Measurements from ENCODE around the gene BARX2.

The BARX2 gene

DNA sequence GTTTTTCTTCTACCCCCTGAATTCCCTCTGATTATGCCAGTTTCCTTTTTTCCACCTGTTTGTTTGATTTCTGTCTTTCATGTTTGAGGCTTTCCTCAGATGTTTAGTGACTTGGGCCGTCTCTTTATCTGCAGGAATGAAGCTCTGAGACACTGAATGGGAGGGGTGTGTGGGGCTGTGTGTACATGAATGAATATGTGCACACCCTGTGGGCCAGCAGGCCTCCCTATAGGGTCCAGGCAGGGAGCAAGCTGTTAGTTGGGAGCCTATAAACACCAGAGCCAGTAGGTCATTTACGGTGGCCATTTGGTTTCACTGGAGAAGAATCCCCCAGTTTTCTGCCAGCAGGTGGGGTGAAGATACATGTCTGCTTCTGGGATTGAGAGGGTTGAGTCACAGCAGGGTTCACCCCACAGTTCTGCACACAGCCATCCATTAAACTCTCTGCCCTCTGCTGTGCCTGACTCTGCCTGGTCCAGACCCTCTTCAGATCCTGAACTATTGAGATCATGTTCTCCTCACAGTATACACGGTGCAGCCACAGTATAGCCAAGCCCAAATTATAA lies 34.8 kb downstream of the BARX2 start:
- no peak for TF ChIP-seq TAF1 (IDR thresholded peaks at IDR 0.05; ENCODE audit: borderline replicate concordance, insufficient read depth, low read length)
- TF ChIP-seq POLR2AphosphoS5 (IDR thresholded peaks at IDR 0.05; ENCODE audit: low read depth, low read length): no peak
- TF ChIP-seq SIN3A (IDR thresholded peaks at IDR 0.05; ENCODE audit: borderline replicate concordance, insufficient read depth, low read length): no peak
- no peak for TF ChIP-seq FOXP2 (optimal IDR thresholded peaks at IDR 0.05; ENCODE audit: borderline replicate concordance, extremely low read depth, extremely low read length, insufficient read depth)
- TF ChIP-seq, protein P1, sequence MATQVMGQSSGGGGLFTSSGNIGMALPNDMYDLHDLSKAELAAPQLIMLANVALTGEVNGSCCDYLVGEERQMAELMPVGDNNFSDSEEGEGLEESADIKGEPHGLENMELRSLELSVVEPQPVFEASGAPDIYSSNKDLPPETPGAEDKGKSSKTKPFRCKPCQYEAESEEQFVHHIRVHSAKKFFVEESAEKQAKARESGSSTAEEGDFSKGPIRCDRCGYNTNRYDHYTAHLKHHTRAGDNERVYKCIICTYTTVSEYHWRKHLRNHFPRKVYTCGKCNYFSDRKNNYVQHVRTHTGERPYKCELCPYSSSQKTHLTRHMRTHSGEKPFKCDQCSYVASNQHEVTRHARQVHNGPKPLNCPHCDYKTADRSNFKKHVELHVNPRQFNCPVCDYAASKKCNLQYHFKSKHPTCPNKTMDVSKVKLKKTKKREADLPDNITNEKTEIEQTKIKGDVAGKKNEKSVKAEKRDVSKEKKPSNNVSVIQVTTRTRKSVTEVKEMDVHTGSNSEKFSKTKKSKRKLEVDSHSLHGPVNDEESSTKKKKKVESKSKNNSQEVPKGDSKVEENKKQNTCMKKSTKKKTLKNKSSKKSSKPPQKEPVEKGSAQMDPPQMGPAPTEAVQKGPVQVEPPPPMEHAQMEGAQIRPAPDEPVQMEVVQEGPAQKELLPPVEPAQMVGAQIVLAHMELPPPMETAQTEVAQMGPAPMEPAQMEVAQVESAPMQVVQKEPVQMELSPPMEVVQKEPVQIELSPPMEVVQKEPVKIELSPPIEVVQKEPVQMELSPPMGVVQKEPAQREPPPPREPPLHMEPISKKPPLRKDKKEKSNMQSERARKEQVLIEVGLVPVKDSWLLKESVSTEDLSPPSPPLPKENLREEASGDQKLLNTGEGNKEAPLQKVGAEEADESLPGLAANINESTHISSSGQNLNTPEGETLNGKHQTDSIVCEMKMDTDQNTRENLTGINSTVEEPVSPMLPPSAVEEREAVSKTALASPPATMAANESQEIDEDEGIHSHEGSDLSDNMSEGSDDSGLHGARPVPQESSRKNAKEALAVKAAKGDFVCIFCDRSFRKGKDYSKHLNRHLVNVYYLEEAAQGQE (IDR thresholded peaks at IDR 0.05; ENCODE audit: insufficient read depth in 1 of 2, low read depth in 2 of 2, low read length in 2 of 2): no peak

DNA sequence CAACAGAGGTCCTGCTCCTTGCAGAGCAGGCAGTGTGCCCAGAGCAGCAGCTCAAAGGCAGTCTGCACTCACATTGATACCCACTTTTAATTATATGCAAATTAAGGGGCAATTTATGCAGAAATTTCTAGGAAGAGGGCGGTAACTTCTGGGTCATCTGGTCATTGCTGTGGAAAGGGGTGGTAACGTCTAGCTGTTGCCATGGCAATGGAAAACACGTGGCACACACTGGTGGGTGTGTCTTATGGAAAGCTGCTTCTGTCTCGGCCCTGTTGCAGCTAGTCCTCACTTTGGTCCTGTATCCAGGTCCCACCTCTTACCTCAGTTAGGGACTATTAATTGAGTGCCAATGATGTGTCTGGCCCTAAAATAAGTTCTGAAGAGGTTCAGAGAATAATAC lies 36.8 kb downstream of the BARX2 start:
- no peak for TF ChIP-seq SIN3A (IDR thresholded peaks at IDR 0.05; ENCODE audit: borderline replicate concordance, insufficient read depth, low read length)
- TF ChIP-seq FOXP2 (optimal IDR thresholded peaks at IDR 0.05; ENCODE audit: borderline replicate concordance, extremely low read depth, extremely low read length, insufficient read depth): no peak
- TF ChIP-seq, protein P1 (IDR thresholded peaks at IDR 0.05; ENCODE audit: insufficient read depth in 1 of 2, low read depth in 2 of 2, low read length in 2 of 2): no peak
- no peak for TF ChIP-seq POLR2AphosphoS5 (IDR thresholded peaks at IDR 0.05; ENCODE audit: low read depth, low read length)
- TF ChIP-seq TAF1 (IDR thresholded peaks at IDR 0.05; ENCODE audit: borderline replicate concordance, insufficient read depth, low read length): no peak

DNA sequence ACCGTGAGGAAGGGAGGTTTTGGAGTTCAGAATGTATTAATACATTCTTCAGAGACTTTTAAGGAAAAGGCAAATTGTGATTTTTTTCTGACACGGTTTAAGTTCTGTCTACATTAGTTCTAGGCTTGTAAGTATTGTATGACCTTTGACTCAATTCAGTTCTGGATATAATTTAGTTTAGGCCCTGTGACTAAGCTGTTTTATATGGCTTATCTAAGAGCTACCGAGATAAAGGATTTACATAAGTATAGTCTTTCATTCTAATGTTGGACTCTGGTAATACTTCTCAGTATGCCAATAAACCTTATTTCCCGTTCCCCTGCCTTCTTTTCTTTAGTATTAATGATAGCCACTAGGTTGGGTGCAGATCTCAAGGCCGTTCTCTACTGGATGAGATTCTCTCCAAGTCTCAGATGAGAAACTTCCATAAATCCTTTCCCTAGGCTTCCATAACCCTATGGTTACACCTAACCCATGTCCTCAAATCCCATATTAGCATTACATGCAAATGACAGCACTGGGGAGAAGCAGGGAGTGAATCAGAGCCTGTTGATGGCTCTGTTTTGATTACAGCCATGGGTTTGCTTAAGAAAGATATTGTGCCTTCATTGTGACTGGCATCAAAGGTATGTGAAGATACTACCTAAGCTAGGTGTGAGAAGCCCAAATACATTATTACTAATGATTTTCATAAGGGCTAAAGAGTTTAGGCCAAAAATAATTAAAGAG lies 38.7 kb downstream of the BARX2 start:
- TF ChIP-seq, protein P1 (IDR thresholded peaks at IDR 0.05; ENCODE audit: insufficient read depth in 1 of 2, low read depth in 2 of 2, low read length in 2 of 2): no peak
- TF ChIP-seq TAF1 (IDR thresholded peaks at IDR 0.05; ENCODE audit: borderline replicate concordance, insufficient read depth, low read length) (no peak), FOXP2 (optimal IDR thresholded peaks at IDR 0.05; ENCODE audit: borderline replicate concordance, extremely low read depth, extremely low read length, insufficient read depth) (no peak), POLR2AphosphoS5 (IDR thresholded peaks at IDR 0.05; ENCODE audit: low read depth, low read length) (no peak), SIN3A (IDR thresholded peaks at IDR 0.05; ENCODE audit: borderline replicate concordance, insufficient read depth, low read length) (no peak)

DNA sequence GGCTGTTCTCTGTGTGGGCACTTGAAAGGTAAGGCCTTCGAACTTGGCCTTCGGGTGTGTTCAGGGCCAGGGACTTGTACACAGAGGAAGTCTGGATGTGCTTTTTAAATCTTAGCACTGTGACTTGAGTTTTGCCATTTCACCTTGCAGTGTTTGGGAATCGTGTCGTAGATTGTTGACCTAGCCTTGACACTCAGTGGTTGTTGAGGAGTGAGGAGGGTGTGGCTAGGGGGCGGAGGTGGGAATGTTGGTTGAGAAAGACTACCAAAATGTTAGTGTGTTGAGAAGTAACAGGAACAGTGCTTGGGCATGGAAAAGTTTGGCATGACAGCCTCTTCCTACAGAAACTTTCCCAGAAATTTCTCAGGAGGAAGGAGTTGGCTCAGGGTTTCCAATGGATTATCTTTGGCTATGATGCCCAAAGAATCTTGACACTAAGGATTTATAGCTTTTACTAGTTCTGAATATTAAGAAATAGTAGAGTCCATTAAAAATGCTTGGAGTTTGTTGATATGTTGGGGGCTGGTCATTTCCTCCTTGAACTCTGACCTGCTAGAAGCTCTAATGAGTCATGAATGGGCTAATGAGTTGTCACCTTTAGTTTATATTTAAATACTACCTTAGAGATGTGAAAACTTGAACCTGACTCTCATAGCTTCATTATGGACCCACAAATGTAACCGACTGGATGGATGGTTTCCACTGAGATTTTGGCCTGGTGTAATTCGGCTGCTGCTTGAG lies 40.6 kb downstream of the BARX2 start:
- TF ChIP-seq TAF1 (IDR thresholded peaks at IDR 0.05; ENCODE audit: borderline replicate concordance, insufficient read depth, low read length) (no peak), SIN3A (IDR thresholded peaks at IDR 0.05; ENCODE audit: borderline replicate concordance, insufficient read depth, low read length) (no peak), POLR2AphosphoS5 (IDR thresholded peaks at IDR 0.05; ENCODE audit: low read depth, low read length) (no peak), FOXP2 (optimal IDR thresholded peaks at IDR 0.05; ENCODE audit: borderline replicate concordance, extremely low read depth, extremely low read length, insufficient read depth) (no peak)
- TF ChIP-seq, protein P1 (IDR thresholded peaks at IDR 0.05; ENCODE audit: insufficient read depth in 1 of 2, low read depth in 2 of 2, low read length in 2 of 2): no peak

Measured in PFSK-1 (cell line).